BLaER1 treated with 17β-estradiol and CSF1 and Interleukin-3, amounts not matched to agents 10 nM and 100 nM (cell line): ENCODE measurements around the gene ZBTB7C.

Source experiments
- H3K27ac ChIP-seq, 11 experiments: shearing (Covaris generic); formaldehyde crosslinking; 2 replicates each; pipeline ENCODE4 v1.8.1; 2022
- H3K27me3 ChIP-seq, 11 experiments: shearing (Covaris generic); formaldehyde crosslinking; 2 replicates each; pipeline ENCODE4 v1.8.1; 2022
- H3K36me3 ChIP-seq, 11 experiments: shearing (Covaris generic); formaldehyde crosslinking; 2 replicates each; pipeline ENCODE4 v1.8.1; 2022
- H3K4me1 ChIP-seq, 10 experiments: shearing (Covaris generic); formaldehyde crosslinking; 2 replicates each; pipeline ENCODE4 v1.8.1; 2022
- H3K4me2 ChIP-seq, 11 experiments: shearing (Covaris generic); formaldehyde crosslinking; 2 replicates each; pipeline ENCODE4 v1.8.1; 2022
- H3K4me3 ChIP-seq, 10 experiments: shearing (Covaris generic); formaldehyde crosslinking; 2 replicates each; pipeline ENCODE4 v1.8.1; 2022
- H3K9ac ChIP-seq, 11 experiments: shearing (Covaris generic); formaldehyde crosslinking; 2 replicates each; pipeline ENCODE4 v1.8.1; 2022
- H3K9me3 ChIP-seq, 11 experiments: shearing (Covaris generic); formaldehyde crosslinking; replicated peaks in 1 of 11; 2 replicates each; pipeline ENCODE4 v1.8.1; 2022
- H4K20me1 ChIP-seq, 11 experiments: shearing (Covaris generic); formaldehyde crosslinking; 2 replicates each; pipeline ENCODE4 v1.8.1; 2022
- Cebpa-rat ChIP-seq, 11 experiments: shearing (Covaris generic); IDR thresholded peaks; 2 replicates each; pipeline ENCODE4 v1.8.1; 2022

The ZBTB7C gene

GRCh38 chr18:48335829-48336228 lies 73.4 kb downstream of the ZBTB7C start:
- H3K4me1 ChIP-seq: peaks cover under 1 to 17% (median 9%) of the 10 kb centered on the region in 10 experiments; a peak in 15 of 20 replicates
- no peaks in the 10 kb centered on the region for H3K9me3 ChIP-seq
- H3K9ac ChIP-seq: no peak overlapping the region
- H3K36me3 ChIP-seq: no peaks in the 10 kb centered on the region
- no peak overlapping the region for H3K4me3 ChIP-seq
- TF ChIP-seq Cebpa-rat (IDR thresholded peaks at IDR 0.05): no peak
- peaks cover 0 to 30% (median 15%) of the 10 kb centered on the region in 11 experiments; a peak in 11 of 22 replicates for H3K27me3 ChIP-seq
- no peak overlapping the region for H3K27ac ChIP-seq
- H4K20me1 ChIP-seq: peaks cover 0 to 14% (median 0%) of the 10 kb centered on the region in 11 experiments; a peak in 5 of 22 replicates
- no peak overlapping the region for H3K4me2 ChIP-seq

- Histone ChIP-seq H3K27ac (no peak overlapping the region), H3K4me1 (peaks cover 5 to 11% (median 9%) of the 10 kb centered on the region in 10 experiments; a peak in 15 of 20 replicates), H3K4me3 (no peak overlapping the region), H3K27me3 (peaks cover 0 to 20% (median 9%) of the 10 kb centered on the region in 11 experiments; a peak in 10 of 22 replicates), H3K36me3 (no peaks in the 10 kb centered on the region), H3K9me3 (no peaks in the 10 kb centered on the region), H4K20me1 (peaks cover 0 to 10% (median 0%) of the 10 kb centered on the region in 11 experiments; a peak in 2 of 22 replicates), H3K4me2 (no peak overlapping the region), H3K9ac (no peak overlapping the region)
- TF ChIP-seq Cebpa-rat (IDR thresholded peaks at IDR 0.05): no peak
These were observed 74.3 kb downstream of the ZBTB7C start for GRCh38 chr18:48334845-48335244.

- no peak overlapping the region for H3K9ac ChIP-seq
- H3K27ac ChIP-seq: no peak overlapping the region
- no peaks in the 10 kb centered on the region for H3K36me3 ChIP-seq
- peaks cover 5 to 16% (median 9%) of the 10 kb centered on the region in 10 experiments; a peak in 15 of 20 replicates for H3K4me1 ChIP-seq
- TF ChIP-seq Cebpa-rat (IDR thresholded peaks at IDR 0.05): no peak
- peaks cover 0 to 6% (median 0%) of the 10 kb centered on the region in 11 experiments; a peak in 2 of 22 replicates for H4K20me1 ChIP-seq
- H3K9me3 ChIP-seq: no peaks in the 10 kb centered on the region
- H3K27me3 ChIP-seq: peaks cover 0 to 8% (median 0%) of the 10 kb centered on the region in 11 experiments; a peak in 2 of 22 replicates
- H3K4me3 ChIP-seq: no peak overlapping the region
- H3K4me2 ChIP-seq: peak overlapping the region in 5 of 11 experiments; percentile 19 to 41 (median 37); a peak in 8 of 22 replicates
These were observed 75.6 kb downstream of the ZBTB7C start for GRCh38 chr18:48333563-48333962.

GRCh38 chr18:48330016-48330991 lies 78.9 kb downstream of the ZBTB7C start:
- no peak overlapping the region for H3K9ac ChIP-seq
- no peaks in the 10 kb centered on the region for H3K27me3 ChIP-seq
- no peak overlapping the region for H3K27ac ChIP-seq
- no peaks in the 10 kb centered on the region for H3K9me3 ChIP-seq
- no peak overlapping the region for H3K4me3 ChIP-seq
- H3K4me1 ChIP-seq: peaks cover 5 to 20% (median 9%) of the 10 kb centered on the region in 10 experiments; a peak in 15 of 20 replicates
- no peak for TF ChIP-seq Cebpa-rat (IDR thresholded peaks at IDR 0.05)
- no peaks in the 10 kb centered on the region for H4K20me1 ChIP-seq
- H3K4me2 ChIP-seq: peak overlapping the region in 4 of 11 experiments; percentile 19 to 67 (median 48); a peak in 7 of 22 replicates
- H3K36me3 ChIP-seq: no peaks in the 10 kb centered on the region

GRCh38 chr18:48328473-48329210 lies 80.5 kb downstream of the ZBTB7C start:
- Histone ChIP-seq H3K36me3 (no peaks in the 10 kb centered on the region), H4K20me1 (no peaks in the 10 kb centered on the region), H3K4me3 (no peak overlapping the region), H3K9me3 (no peaks in the 10 kb centered on the region), H3K27ac (no peak overlapping the region), H3K27me3 (no peaks in the 10 kb centered on the region), H3K9ac (no peak overlapping the region), H3K4me2 (no peak overlapping the region), H3K4me1 (peaks cover 3 to 20% (median 6%) of the 10 kb centered on the region in 10 experiments; a peak in 15 of 20 replicates)
- TF ChIP-seq Cebpa-rat (IDR thresholded peaks at IDR 0.05): no peak

GRCh38 chr18:48326901-48327675 lies 82.1 kb downstream of the ZBTB7C start:
- no peaks in the 10 kb centered on the region for H3K36me3 ChIP-seq
- peaks cover 0 to 20% (median 0%) of the 10 kb centered on the region in 10 experiments; a peak in 7 of 20 replicates for H3K4me1 ChIP-seq
- no peaks in the 10 kb centered on the region for H3K9me3 ChIP-seq
- TF ChIP-seq Cebpa-rat (IDR thresholded peaks at IDR 0.05): no peak
- H3K27me3 ChIP-seq: no peaks in the 10 kb centered on the region
- 0 out of 22 replicates have a peak overlapping the region, but pooled peaks of 1 of the 11 experiments have one; percentile 14 for H3K4me2 ChIP-seq
- no peak overlapping the region for H3K4me3 ChIP-seq
- H3K9ac ChIP-seq: no peak overlapping the region
- no peaks in the 10 kb centered on the region for H4K20me1 ChIP-seq
- no peak overlapping the region for H3K27ac ChIP-seq

GRCh38 chr18:48325115-48325665 lies 84.0 kb downstream of the ZBTB7C start:
- Histone ChIP-seq H3K9ac (no peak overlapping the region), H3K4me3 (no peak overlapping the region), H3K4me2 (no peak overlapping the region), H4K20me1 (no peaks in the 10 kb centered on the region; a peak in 1 of 22 replicates), H3K27ac (no peak overlapping the region), H3K36me3 (no peaks in the 10 kb centered on the region), H3K9me3 (no peaks in the 10 kb centered on the region), H3K4me1 (peaks cover 0 to 18% (median 6%) of the 10 kb centered on the region in 10 experiments; a peak in 12 of 20 replicates), H3K27me3 (no peaks in the 10 kb centered on the region)
- no peak for TF ChIP-seq Cebpa-rat (IDR thresholded peaks at IDR 0.05)

GRCh38 chr18:48324651-48325050 lies 84.5 kb downstream of the ZBTB7C start:
- Histone ChIP-seq H3K4me1 (peaks cover 0 to 18% (median 8%) of the 10 kb centered on the region in 10 experiments; a peak in 12 of 20 replicates), H3K4me2 (no peak overlapping the region), H3K4me3 (no peak overlapping the region), H3K27me3 (no peaks in the 10 kb centered on the region), H3K36me3 (no peaks in the 10 kb centered on the region), H3K9ac (no peak overlapping the region), H3K9me3 (no peaks in the 10 kb centered on the region), H3K27ac (no peak overlapping the region), H4K20me1 (no peaks in the 10 kb centered on the region; a peak in 1 of 22 replicates)
- no peak for TF ChIP-seq Cebpa-rat (IDR thresholded peaks at IDR 0.05)
